Stimulated activated CD4-positive, alpha-beta T cell treated with anti-CD3 and anti-CD28 coated beads, TNF-alpha, amount 100 ng/mL, for 1 hour (primary cell): Measurements from ENCODE around the gene PGAM2.
"Not testable (repeated sequence)": the region's sequence is repeated elsewhere in the genome, so short reads cannot be mapped to it uniquely, and the experiment has no call there.

ENCODE experiments used
- DNase-seq, 3 donors: peaks; one replicate each; pipeline ENCODE4 v3.0.0-alpha.2; 2020; ENCODE audit warnings: low read depth in 3 of 3, low spot score in 1 of 3

The PGAM2 gene

GRCh38 chr7:44052771-44053365 lies 12.5 kb downstream of the PGAM2 start:
- no peak for DNase-seq

GRCh38 chr7:44051611-44052220 lies 13.7 kb downstream of the PGAM2 start:
- DNase-seq = no peak

GRCh38 chr7:44050915-44051560 lies 14.3 kb downstream of the PGAM2 start:
- DNase-seq = no peak

GRCh38 chr7:44050121-44050914 lies 15.0 kb downstream of the PGAM2 start:
- no peak for DNase-seq

- no peak for DNase-seq
Observed at GRCh38 chr7:44048031-44048795, 17.2 kb downstream of the PGAM2 start.

GRCh38 chr7:44046321-44047061 lies 18.9 kb downstream of the PGAM2 start:
- no peak for DNase-seq

- DNase-seq = no peak
Observed at GRCh38 chr7:44045226-44046014, 19.9 kb downstream of the PGAM2 start.

- peak; percentile 67 to 89 (median 72) for DNase-seq
Observed at GRCh38 chr7:44044315-44045225, 20.8 kb downstream of the PGAM2 start, which contains the start of gene DBNL. TSS of gene DBNL (plus strand) at chr7:44044702. CDS start at chr7:44044738, 36 bp downstream.

- DNase-seq = no peak
Observed at GRCh38 chr7:44043902-44044301, 21.5 kb downstream of the PGAM2 start.

- DNase-seq = no peak
Observed at GRCh38 chr7:44042221-44042620, 23.1 kb downstream of the PGAM2 start.

GRCh38 chr7:44040493-44040891 lies 24.9 kb downstream of the PGAM2 start:
- peak in 2 of 3 donors; percentile 48 to 50 for DNase-seq

GRCh38 chr7:44039800-44040492 lies 25.4 kb downstream of the PGAM2 start:
- not testable (repeated sequence) for DNase-seq

- peak; percentile 49 to 55 (median 49) for DNase-seq
Observed at GRCh38 chr7:44038961-44039558, 26.3 kb downstream of the PGAM2 start.

- DNase-seq = not testable (repeated sequence)
Observed at GRCh38 chr7:44038553-44038952, 26.8 kb downstream of the PGAM2 start.

GRCh38 chr7:44037951-44038350 lies 27.4 kb downstream of the PGAM2 start:
- not testable (repeated sequence) for DNase-seq

GRCh38 chr7:44036364-44036763 lies 29.0 kb downstream of the PGAM2 start:
- DNase-seq = not testable (repeated sequence)
